ENCODE data around the gene GGTLC3.
"Not testable (repeated sequence)": the region's sequence is repeated elsewhere in the genome, so short reads cannot be mapped to it uniquely, and the experiment has no call there.

GGTLC3 gene

GRCh38 chr22:18513454-18513853 lies 4.5 kb downstream of the GGTLC3 start:
- DNase-seq (ENCODE audit: low read depth) = not testable (repeated sequence)

GRCh38 chr22:18512378-18512777 lies 5.6 kb downstream of the GGTLC3 start:
- DNase-seq (ENCODE audit: low read depth) = not testable (repeated sequence)

- not testable (repeated sequence) for DNase-seq (ENCODE audit: low read depth)
Measured at GRCh38 chr22:18511327-18511726, 6.6 kb downstream of the GGTLC3 start.

- DNase-seq (ENCODE audit: low read depth) = not testable (repeated sequence)
Measured at GRCh38 chr22:18496227-18496626, 21.7 kb downstream of the GGTLC3 start.

Data from stimulated activated CD8-positive, alpha-beta memory T cell treated with anti-CD3 and anti-CD28 coated beads, Interleukin-15, amount 100 ng/mL, for 24 hours (primary cell).